ENCODE results near the gene CLIP2.

GRCh38 chr7:74388880-74389415 lies 99.7 kb downstream of the CLIP2 start:
- TF ChIP-seq, protein P1, sequence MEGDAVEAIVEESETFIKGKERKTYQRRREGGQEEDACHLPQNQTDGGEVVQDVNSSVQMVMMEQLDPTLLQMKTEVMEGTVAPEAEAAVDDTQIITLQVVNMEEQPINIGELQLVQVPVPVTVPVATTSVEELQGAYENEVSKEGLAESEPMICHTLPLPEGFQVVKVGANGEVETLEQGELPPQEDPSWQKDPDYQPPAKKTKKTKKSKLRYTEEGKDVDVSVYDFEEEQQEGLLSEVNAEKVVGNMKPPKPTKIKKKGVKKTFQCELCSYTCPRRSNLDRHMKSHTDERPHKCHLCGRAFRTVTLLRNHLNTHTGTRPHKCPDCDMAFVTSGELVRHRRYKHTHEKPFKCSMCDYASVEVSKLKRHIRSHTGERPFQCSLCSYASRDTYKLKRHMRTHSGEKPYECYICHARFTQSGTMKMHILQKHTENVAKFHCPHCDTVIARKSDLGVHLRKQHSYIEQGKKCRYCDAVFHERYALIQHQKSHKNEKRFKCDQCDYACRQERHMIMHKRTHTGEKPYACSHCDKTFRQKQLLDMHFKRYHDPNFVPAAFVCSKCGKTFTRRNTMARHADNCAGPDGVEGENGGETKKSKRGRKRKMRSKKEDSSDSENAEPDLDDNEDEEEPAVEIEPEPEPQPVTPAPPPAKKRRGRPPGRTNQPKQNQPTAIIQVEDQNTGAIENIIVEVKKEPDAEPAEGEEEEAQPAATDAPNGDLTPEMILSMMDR (conservative IDR thresholded peaks at IDR 0.05): no peak
- no peak for TF ChIP-seq EZH2 (IDR thresholded peaks at IDR 0.05; ENCODE audit: low read depth)

Measured in PC-9 (cell line).